ENCODE data around the gene EDRF1. TPM values are rescaled to one million over a fixed set of nuclear protein-coding genes. Genes with fewer than 3 reads are reported as not detected.

Gene EDRF1
- total RNA-seq, 2 donors from 2014 or later: 14.2 to 28.6 TPM

GRCh38 chr10:125811251-125811650 is 91.7 kb downstream of the EDRF1 start:
- no peaks in the 10 kb centered on the region for H3K4me1 ChIP-seq (ENCODE audit: control insufficient read depth in 1 of 2, low read depth in 2 of 2)
- TF ChIP-seq CTCF (IDR thresholded peaks at IDR 0.05): no peak
- H3K27ac ChIP-seq: no peak overlapping the region
- no peaks in the 10 kb centered on the region for H3K27me3 ChIP-seq (replicated peaks; ENCODE audit: insufficient read depth)
- DNase-seq (ENCODE audit: low spot score) (no peak), ATAC-seq (ENCODE audit: insufficient number of reproducible peaks, low FRiP score, low read depth) (no peak)
- H3K36me3 ChIP-seq: peaks cover 37% of the 10 kb centered on the region
- H3K4me3 ChIP-seq: no peak overlapping the region
- no peaks in the 10 kb centered on the region for H3K9me3 ChIP-seq

- no peak overlapping the region for H3K27ac ChIP-seq
- no peak for TF ChIP-seq CTCF (IDR thresholded peaks at IDR 0.05)
- no peak overlapping the region for H3K4me3 ChIP-seq
- H3K4me1 ChIP-seq (ENCODE audit: control insufficient read depth in 1 of 2, low read depth in 2 of 2): no peaks in the 10 kb centered on the region
- ATAC-seq (ENCODE audit: insufficient number of reproducible peaks, low FRiP score, low read depth) (no peak), DNase-seq (ENCODE audit: low spot score) (no peak)
- H3K27me3 ChIP-seq (replicated peaks; ENCODE audit: insufficient read depth): no peaks in the 10 kb centered on the region
- no peaks in the 10 kb centered on the region for H3K9me3 ChIP-seq
- H3K36me3 ChIP-seq: peaks cover 34% of the 10 kb centered on the region
Observed at GRCh38 chr10:125812128-125812750, 92.7 kb downstream of the EDRF1 start.

Other genes starting within 250 kb of the EDRF1 start
- gene TEX36, start 36.5 kb upstream of the EDRF1 start, total RNA-seq: not detected
- not detected for gene MMP21, start 56.1 kb downstream of the EDRF1 start, total RNA-seq
- 10 to 100 TPM; 25.5 to 34.3 TPM for gene UROS, start 103.5 kb downstream of the EDRF1 start, total RNA-seq
- 10 to 100 TPM; 22.5 to 49.2 TPM for gene BCCIP, start 103.8 kb downstream of the EDRF1 start, total RNA-seq
- 10 to 100 TPM; 11.1 to 14.0 TPM for gene DHX32, start 161.6 kb downstream of the EDRF1 start, total RNA-seq
- not detected for gene FANK1, start 176.9 kb downstream of the EDRF1 start, total RNA-seq

All from thoracic aorta (tissue), 2 donors.